Common myeloid progenitor, CD34-positive (primary cell): ENCODE data around the gene EVC.

Source experiments
- CTCF ChIA-PET: fragments of 350-600 bp; sonication (Branson Sonifier 250); formaldehyde crosslinking; loops from one replicate; lab custom pipeline; 2021; ENCODE audit warnings: antibody characterized with exemption; lab: Charles Lee
- POLR2A ChIA-PET: fragments of 350-600 bp; sonication (Branson Sonifier 250); formaldehyde crosslinking; loops from one replicate; lab custom pipeline; 2021; ENCODE audit warnings: antibody characterized with exemption; lab: Charles Lee
- DNase-seq, 3 donors: peaks; one replicate each; pipeline versions ENCODE4 v3.0.0 to v3.0.0-alpha.2; 2013
- H3K27ac ChIP-seq, 2 experiments: 1 replicate in 1 of 2; 2 replicates in 1 of 2; pipeline ENCODE4 v1.7.0; 2013; ENCODE audit warnings: inconsistent platforms in 2 of 2, low read length in 2 of 2, mild to moderate bottlenecking in 2 of 2, low read depth in 1 of 2, moderate library complexity in 1 of 2; ENCODE audit not compliant: severe bottlenecking in 2 of 2, insufficient read depth in 1 of 2, poor library complexity in 1 of 2
- H3K27me3 ChIP-seq, 5 experiments: replicated peaks in 2 of 5; 1 replicate in 3 of 5; 2 replicates in 2 of 5; pipeline versions ENCODE4 v1.6.1 to v1.7.0; 2013; ENCODE audit warnings: low read length in 4 of 5, mild to moderate bottlenecking in 2 of 5, moderate library complexity in 2 of 5, inconsistent platforms in 1 of 5; ENCODE audit not compliant: insufficient read depth in 5 of 5, control insufficient read depth in 4 of 5
- H3K36me3 ChIP-seq, 4 experiments: 1 replicate in 2 of 4; 2 replicates in 2 of 4; pipeline versions ENCODE4 v1.6.1 to v1.7.0; 2013; ENCODE audit warnings: low read length in 3 of 4, control low read depth in 1 of 4, mild to moderate bottlenecking in 1 of 4; ENCODE audit not compliant: control insufficient read depth in 4 of 4, insufficient read depth in 4 of 4
- H3K4me1 ChIP-seq, 4 experiments: 1 replicate in 3 of 4; 2 replicates in 1 of 4; pipeline versions ENCODE4 v1.6.1 to v1.7.1; 2013; ENCODE audit warnings: low read length in 3 of 4, mild to moderate bottlenecking in 3 of 4, control low read depth in 1 of 4, inconsistent platforms in 1 of 4, moderate library complexity in 1 of 4; ENCODE audit not compliant: control insufficient read depth in 4 of 4, insufficient read depth in 4 of 4; ENCODE audit errors: control extremely low read depth in 1 of 4
- H3K4me3 ChIP-seq, 7 experiments: 1 replicate in 4 of 7; 2 replicates in 3 of 7; pipeline versions ENCODE4 v1.5.1 to v1.7.0; 2013; ENCODE audit warnings: mild to moderate bottlenecking in 7 of 7, low read length in 6 of 7, moderate library complexity in 6 of 7, inconsistent platforms in 2 of 7, low read depth in 2 of 7, control low read depth in 1 of 7; ENCODE audit not compliant: insufficient read depth in 4 of 7, control insufficient read depth in 1 of 7; ENCODE audit errors: extremely low read depth in 1 of 7
- H3K9me3 ChIP-seq, 5 experiments: 1 replicate in 4 of 5; 2 replicates in 1 of 5; pipeline versions ENCODE4 v1.6.1 to v1.7.1; 2013; ENCODE audit warnings: low read length in 4 of 5, mild to moderate bottlenecking in 2 of 5, inconsistent platforms in 1 of 5, low read depth in 1 of 5, moderate library complexity in 1 of 5; ENCODE audit not compliant: control insufficient read depth in 4 of 5, insufficient read depth in 2 of 5; ENCODE audit errors: control extremely low read depth in 1 of 5
- WGBS: methylation state at CpG from one replicate; pipeline ENCODE4 v1.1.5; 2013; ENCODE audit not compliant: insufficient coverage; 5-methylcytosine and 5-hydroxymethylcytosine counted together

EVC gene

GRCh38 chr4:5712517-5712916 lies 1.5 kb downstream of the EVC start:
- H3K27me3 ChIP-seq, result peaks cover 4 to 53% (median 15%) of the 10 kb centered on the region in 5 experiments
- ChIA-PET POLR2A (no interaction called here), CTCF (no interaction called here)
- peaks cover 0 to 28% (median 18%) of the 10 kb centered on the region in 4 experiments for H3K4me1 ChIP-seq
- H3K36me3 ChIP-seq, result peaks cover 0 to 3% (median 0%) of the 10 kb centered on the region in 4 experiments
- no peak overlapping the region for H3K27ac ChIP-seq
- no peak for DNase-seq
- no peak overlapping the region for H3K4me3 ChIP-seq
- WGBS, result 96% methylated on average over 7 of the region's 7 CpGs
- H3K9me3 ChIP-seq, result peaks cover 0 to 11% (median 4%) of the 10 kb centered on the region in 5 experiments

GRCh38 chr4:5712931-5713330 lies 1.9 kb downstream of the EVC start:
- no peak for DNase-seq
- 100% methylated on average over 2 of the region's 3 CpGs for WGBS
- Histone ChIP-seq H3K4me3 (no peak overlapping the region), H3K4me1 (peaks cover 0 to 23% (median 15%) of the 10 kb centered on the region in 4 experiments), H3K36me3 (peaks cover 0 to 3% (median 0%) of the 10 kb centered on the region in 4 experiments), H3K27me3 (peaks cover 4 to 49% (median 12%) of the 10 kb centered on the region in 5 experiments), H3K27ac (no peak overlapping the region), H3K9me3 (peaks cover 0 to 11% (median 4%) of the 10 kb centered on the region in 5 experiments)
- CTCF ChIA-PET, result no interaction called here
- POLR2A ChIA-PET, result no interaction called here

- WGBS, result 100% methylated on average over 5 of the region's 6 CpGs
- Histone ChIP-seq H3K27me3 (peaks cover 4 to 40% (median 10%) of the 10 kb centered on the region in 5 experiments), H3K4me3 (no peak overlapping the region), H3K36me3 (peaks cover 0 to 3% (median 0%) of the 10 kb centered on the region in 4 experiments), H3K9me3 (peaks cover 0 to 11% (median 4%) of the 10 kb centered on the region in 5 experiments), H3K27ac (no peak overlapping the region), H3K4me1 (peaks cover 0 to 14% (median 9%) of the 10 kb centered on the region in 4 experiments)
- POLR2A ChIA-PET, result no interaction called here
- CTCF ChIA-PET, result no interaction called here
- no peak for DNase-seq
Measured at GRCh38 chr4:5713861-5714260, 2.9 kb downstream of the EVC start.

- CTCF ChIA-PET, result no interaction called here
- WGBS, result 0% methylated on average over 1 of the region's 2 CpGs
- peaks cover 0 to 3% (median 0%) of the 10 kb centered on the region in 4 experiments for H3K36me3 ChIP-seq
Measured at GRCh38 chr4:5715357-5715756, 4.4 kb downstream of the EVC start.

GRCh38 chr4:5716391-5716790 lies 5.4 kb downstream of the EVC start:
- DNase-seq, result no peak
- Histone ChIP-seq H3K4me3 (no peak overlapping the region), H3K36me3 (peaks cover 0 to 3% (median 0%) of the 10 kb centered on the region in 4 experiments), H3K4me1 (peaks cover 0 to 5% (median 2%) of the 10 kb centered on the region in 4 experiments), H3K9me3 (peaks cover 0 to 11% (median 4%) of the 10 kb centered on the region in 5 experiments), H3K27me3 (peaks cover 0 to 20% (median 5%) of the 10 kb centered on the region in 5 experiments), H3K27ac (no peak overlapping the region)
- 82% methylated on average over 2 of the region's 2 CpGs for WGBS
- POLR2A ChIA-PET, result no interaction called here
- CTCF ChIA-PET, result no interaction called here

More at GRCh38 chr4:5715357-5715756, 4.4 kb downstream of the EVC start:
- DNase-seq, result no peak
- H3K27ac ChIP-seq, result no peak overlapping the region
- no peak overlapping the region for H3K4me3 ChIP-seq
- peaks cover 0 to 11% (median 4%) of the 10 kb centered on the region in 5 experiments for H3K9me3 ChIP-seq
- peaks cover 0 to 13% (median 9%) of the 10 kb centered on the region in 4 experiments for H3K4me1 ChIP-seq
- H3K27me3 ChIP-seq, result peaks cover 0 to 30% (median 6%) of the 10 kb centered on the region in 5 experiments
- POLR2A ChIA-PET, result no interaction called here

- POLR2A ChIA-PET, result no interaction called here
- no peaks in the 10 kb centered on the region for H3K4me1 ChIP-seq
- peaks cover 0 to 8% (median 0%) of the 10 kb centered on the region in 5 experiments for H3K27me3 ChIP-seq
- peaks cover 0 to 3% (median 0%) of the 10 kb centered on the region in 4 experiments for H3K36me3 ChIP-seq
- H3K27ac ChIP-seq, result no peak overlapping the region
- no peak overlapping the region for H3K4me3 ChIP-seq
- peaks cover 0 to 11% (median 4%) of the 10 kb centered on the region in 5 experiments for H3K9me3 ChIP-seq
- CTCF ChIA-PET, result no interaction called here
- no peak for DNase-seq
- WGBS, result 100% methylated on average over 1 of the region's 4 CpGs
Measured at GRCh38 chr4:5717449-5718158, 6.6 kb downstream of the EVC start.

GRCh38 chr4:5718411-5718810 lies 7.4 kb downstream of the EVC start:
- Histone ChIP-seq H3K4me3 (no peak overlapping the region), H3K4me1 (no peaks in the 10 kb centered on the region), H3K36me3 (peaks cover 0 to 3% (median 0%) of the 10 kb centered on the region in 4 experiments), H3K27ac (no peak overlapping the region), H3K9me3 (peaks cover 0 to 11% (median 4%) of the 10 kb centered on the region in 5 experiments), H3K27me3 (peaks cover 0 to 3% (median 0%) of the 10 kb centered on the region in 5 experiments)
- ChIA-PET POLR2A (no interaction called here), CTCF (no interaction called here)
- 78% methylated on average over 3 of the region's 4 CpGs for WGBS
- no peak for DNase-seq
